SK-N-SH (cell line): Measurements from ENCODE around the gene GRB10. TPM values are rescaled to one million over a fixed set of nuclear protein-coding genes. Genes with fewer than 3 reads are reported as not detected.

Source experiments
- CTCF ChIA-PET: fragments of 300-600, 350-600 bp; formaldehyde crosslinking; extraction: SDS; loops from one replicate; lab custom pipeline; 2021; lab: Yijun Ruan, JAX
- POLR2A ChIA-PET: fragments of 350-600 bp; sonication (Branson Sonifier 250); formaldehyde crosslinking; extraction: SDS; loops from one replicate; lab custom pipeline; 2020; ENCODE audit warnings: antibody characterized with exemption, inconsistent platforms; lab: Yijun Ruan, JAX
- DNase-seq: peaks from one replicate; pipeline ENCODE4 v3.0.0; 2012
- H2AFZ ChIP-seq: fragments of 200-600 bp; sonication (generic); 2 replicates; pipeline ENCODE4 v1.8.1; 2016; ENCODE audit warnings: antibody characterized with exemption, mild to moderate bottlenecking, low read depth
- H3F3A ChIP-seq: fragments of 200-600 bp; sonication (generic); replicated peaks from 2 replicates; pipeline ENCODE3; 2016; ENCODE audit warnings: antibody characterized with exemption, mild to moderate bottlenecking; ENCODE audit not compliant: insufficient read depth
- H3K27ac ChIP-seq, 2 experiments: fragments of 200-500 bp in 1 of 2; fragments of 200-600 bp in 1 of 2; sonication (Bioruptor generic) in 1 of 2; sonication (generic), shearing (Covaris generic) in 1 of 2; 2 replicates each; pipeline versions ENCODE4 v1.5.1 to v1.6.1; 2014 to 2016; ENCODE audit warnings: low read depth in 2 of 2, inconsistent platforms in 1 of 2, low read length in 1 of 2, mild to moderate bottlenecking in 1 of 2, mixed read lengths in 1 of 2
- H3K27me3 ChIP-seq: fragments of 200-600 bp; sonication (generic), shearing (Covaris generic); 2 replicates; pipeline ENCODE4 v1.6.1; 2016; ENCODE audit warnings: mixed run types; ENCODE audit not compliant: insufficient read depth
- H3K36me3 ChIP-seq, 2 experiments: fragments of 200-500 bp in 1 of 2; fragments of 200-600 bp in 1 of 2; sonication (Bioruptor generic) in 1 of 2; sonication (generic) in 1 of 2; replicated peaks in 1 of 2; 2 replicates each; pipeline versions ENCODE3 to v1.5.1; 2014 to 2016; ENCODE audit warnings: low read length in 1 of 2, mild to moderate bottlenecking in 1 of 2; ENCODE audit not compliant: insufficient read depth in 2 of 2, control insufficient read depth in 1 of 2
- H3K4me1 ChIP-seq, 2 experiments: fragments of 200-500 bp in 1 of 2; fragments of 200-600 bp in 1 of 2; sonication (Bioruptor generic) in 1 of 2; sonication (generic), shearing (Covaris generic) in 1 of 2; 2 replicates each; pipeline versions ENCODE4 v1.5.1 to v1.6.1; 2014 to 2016; ENCODE audit warnings: low read depth in 1 of 2, low read length in 1 of 2, mixed run types in 1 of 2; ENCODE audit not compliant: insufficient read depth in 2 of 2, control insufficient read depth in 1 of 2
- H3K4me2 ChIP-seq: fragments of 200-600 bp; sonication (generic), shearing (Covaris generic); 2 replicates; pipeline ENCODE4 v1.6.1; 2017; ENCODE audit warnings: mixed run types
- H3K4me3 ChIP-seq, 2 experiments: fragments of 200-500 bp in 1 of 2; fragments of 200-600 bp in 1 of 2; sonication (Bioruptor generic) in 1 of 2; sonication (generic), shearing (Covaris generic) in 1 of 2; 2 replicates each; pipeline versions ENCODE4 v1.5.1 to v1.8.1; 2014 to 2016; ENCODE audit warnings: low read depth in 2 of 2, inconsistent platforms in 1 of 2, low read length in 1 of 2, mild to moderate bottlenecking in 1 of 2, mixed read lengths in 1 of 2, moderate library complexity in 1 of 2
- H3K79me2 ChIP-seq: fragments of 200-600 bp; sonication (generic); 2 replicates; pipeline ENCODE4 v1.8.1; 2017; ENCODE audit warnings: mild to moderate bottlenecking; ENCODE audit not compliant: insufficient read depth
- H3K9ac ChIP-seq: fragments of 200-600 bp; sonication (generic); 2 replicates; pipeline ENCODE4 v1.6.1; 2017; ENCODE audit warnings: mixed run types
- H3K9me2 ChIP-seq: fragments of 200-600 bp; sonication (generic); 2 replicates; pipeline ENCODE4 v1.6.1; 2017; ENCODE audit warnings: mixed run types
- H3K9me3 ChIP-seq: fragments of 200-600 bp; sonication (generic); 2 replicates; pipeline ENCODE4 v1.6.1; 2017; ENCODE audit warnings: mixed run types, mild to moderate bottlenecking, moderate library complexity
- H4K20me1 ChIP-seq: fragments of 200-600 bp; sonication (generic); 2 replicates; pipeline ENCODE4 v1.6.1; 2017; ENCODE audit warnings: mild to moderate bottlenecking, mixed run types; ENCODE audit not compliant: insufficient read depth
- CTCF ChIP-seq: fragments of 200-600 bp; sonication (generic); IDR thresholded peaks from 2 replicates; pipeline ENCODE4 v1.6.1; 2017; ENCODE audit warnings: antibody characterized with exemption, mild to moderate bottlenecking, moderate library complexity
- EP300 ChIP-seq, 2 experiments: IDR thresholded peaks; 2 replicates each; pipeline versions ENCODE4 v1.4.0 to v1.6.1; 2012; ENCODE audit warnings: borderline replicate concordance in 1 of 2, low read depth in 1 of 2, low read length in 1 of 2
- FOXJ3 ChIP-seq: sonication (generic); formaldehyde crosslinking; IDR thresholded peaks from 2 replicates; pipeline ENCODE4 v1.5.1; 2020; ENCODE audit warnings: mild to moderate bottlenecking, missing genetic modification reagents
- FOXM1 ChIP-seq: IDR thresholded peaks from 2 replicates; pipeline ENCODE4 v1.4.0; 2012; ENCODE audit warnings: low read depth, mild to moderate bottlenecking
- MAX ChIP-seq: IDR thresholded peaks from 2 replicates; pipeline ENCODE4 v1.4.0; 2012; ENCODE audit warnings: low read depth
- MEF2A ChIP-seq: IDR thresholded peaks from 2 replicates; pipeline ENCODE4 v1.4.0; 2012; ENCODE audit warnings: low read depth, borderline replicate concordance
- MXI1 ChIP-seq: IDR thresholded peaks from 2 replicates; pipeline ENCODE4 v1.6.1; 2012; ENCODE audit warnings: mild to moderate bottlenecking, low read depth, low read length, improper control_type of control experiment
- POLR2AphosphoS5 ChIP-seq: IDR thresholded peaks from 2 replicates; pipeline ENCODE4 v1.6.1; 2012; ENCODE audit warnings: low read depth, low read length
- RAD21 ChIP-seq: IDR thresholded peaks from 2 replicates; pipeline ENCODE4 v1.6.1; 2012; ENCODE audit warnings: mild to moderate bottlenecking, low read length
- REST ChIP-seq: IDR thresholded peaks from 2 replicates; pipeline ENCODE4 v1.6.1; 2012; ENCODE audit warnings: mild to moderate bottlenecking, low read depth, low read length, moderate library complexity
- RXRA ChIP-seq: IDR thresholded peaks from 2 replicates; pipeline ENCODE4 v1.4.0; 2012; ENCODE audit warnings: low read depth, mild to moderate bottlenecking, borderline replicate concordance
- TEAD4 ChIP-seq: IDR thresholded peaks from 2 replicates; pipeline ENCODE4 v1.4.0; 2012; ENCODE audit warnings: mild to moderate bottlenecking, borderline replicate concordance; ENCODE audit not compliant: insufficient read depth
- YY1 ChIP-seq: IDR thresholded peaks from 2 replicates; pipeline ENCODE4 v1.4.0; 2012; ENCODE audit warnings: low read depth, mild to moderate bottlenecking
- WGBS: methylation state at CpG from one replicate; pipeline ENCODE4 v1.1.6; 2017; ENCODE audit warnings: low lambda C conversion rate; 5-methylcytosine and 5-hydroxymethylcytosine counted together
- polyA plus RNA-seq, 3 experiments: library from polyadenylated mRNA; depleted of rRNA; stranded (reverse); fragments of >200 nt; gene quantifications; 2 replicates each; pipeline ENCODE4 v1.2.3, GENCODE V29; 2012

Gene GRB10
- polyA plus RNA-seq, 1 of the 3 experiments (the other 2 are of a cell fraction) = 5.1 TPM

GRCh38 chr7:50752422-50752821 lies 30.3 kb downstream of the GRB10 start:
- H3K79me2 ChIP-seq = peaks cover 100% of the 10 kb centered on the region
- H3K4me2 ChIP-seq = no peak overlapping the region
- no peaks in the 10 kb centered on the region for H3K9me2 ChIP-seq
- H3K4me1 ChIP-seq = no peaks in the 10 kb centered on the region
- TF ChIP-seq MAX = no peak
- TF ChIP-seq YY1 = no peak
- no peak for TF ChIP-seq EP300 (IDR thresholded peaks at IDR 0.05; ENCODE audit: borderline replicate concordance in 1 of 2, low read depth in 1 of 2, low read length in 1 of 2)
- no peaks in the 10 kb centered on the region for H3F3A ChIP-seq
- no peak for DNase-seq
- no peak overlapping the region for H3K4me3 ChIP-seq
- no peak overlapping the region for H3K27ac ChIP-seq
- no peaks in the 10 kb centered on the region for H3K9me3 ChIP-seq
- POLR2A ChIA-PET = no interaction called here
- no peaks in the 10 kb centered on the region for H3K27me3 ChIP-seq
- CTCF ChIA-PET = interaction anchor here (1.0 kb wide), 1 partner anchor 119 kb away, joined by 3 read pairs; no protein-coding TSS in a partner anchor
- H3K9ac ChIP-seq = no peak overlapping the region
- WGBS = 51% methylated on average over 4 of the region's 4 CpGs
- peaks cover 100% of the 10 kb centered on the region for H4K20me1 ChIP-seq
- H3K36me3 ChIP-seq = peaks cover 0 to 4% of the 10 kb centered on the region in 2 experiments
- no peak overlapping the region for H2AFZ ChIP-seq

GRCh38 chr7:50751146-50751545 lies 31.6 kb downstream of the GRB10 start:
- 27% methylated on average over 1 of the region's 1 CpG for WGBS
- Histone ChIP-seq H2AFZ (no peak overlapping the region), H3K9ac (no peak overlapping the region), H3K4me3 (no peak overlapping the region), H3K79me2 (peaks cover 93% of the 10 kb centered on the region), H3K4me1 (no peaks in the 10 kb centered on the region), H3K9me2 (no peaks in the 10 kb centered on the region), H3K36me3 (peaks cover 0 to 4% of the 10 kb centered on the region in 2 experiments), H3K4me2 (no peak overlapping the region), H3K27me3 (no peaks in the 10 kb centered on the region), H3K9me3 (no peaks in the 10 kb centered on the region), H3K27ac (no peak overlapping the region), H4K20me1 (peaks cover 100% of the 10 kb centered on the region), H3F3A (no peaks in the 10 kb centered on the region)
- CTCF ChIA-PET = no interaction called here
- no peak for TF ChIP-seq MEF2A
- no peak for TF ChIP-seq RXRA
- TF ChIP-seq FOXM1 = no peak
- TF ChIP-seq YY1 = no peak
- no peak for TF ChIP-seq CTCF
- TF ChIP-seq EP300 (IDR thresholded peaks at IDR 0.05; ENCODE audit: borderline replicate concordance in 1 of 2, low read depth in 1 of 2, low read length in 1 of 2) = no peak
- no peak for TF ChIP-seq TEAD4
- no peak for TF ChIP-seq POLR2AphosphoS5
- no peak for TF ChIP-seq MXI1
- no peak for TF ChIP-seq FOXJ3
- no peak for TF ChIP-seq RAD21
- no peak for TF ChIP-seq REST
- no peak for DNase-seq
- POLR2A ChIA-PET = no interaction called here
